SU-DHL-6 (cell line): ENCODE measurements around the gene XCL1.

ENCODE experiments used
- H2AFZ ChIP-seq: fragments of 200-600 bp; sonication (generic); 2 replicates; pipeline ENCODE4 v1.6.1; 2014; ENCODE audit warnings: low read depth, mild to moderate bottlenecking, moderate library complexity, mixed read lengths, antibody characterized with exemption, low read length; ENCODE audit not compliant: severe bottlenecking
- H3F3A ChIP-seq: fragments of 200-600 bp; shearing (Covaris generic); 2 replicates; pipeline ENCODE4 v1.6.0; 2016; ENCODE audit warnings: antibody characterized with exemption, mild to moderate bottlenecking; ENCODE audit not compliant: insufficient read depth
- H3K27ac ChIP-seq: fragments of 200-600 bp; sonication (generic); 2 replicates; pipeline ENCODE4 v1.5.1; 2016; ENCODE audit warnings: low read depth, mild to moderate bottlenecking, low read length, moderate library complexity, mixed read lengths
- H3K27me3 ChIP-seq: fragments of 200-600 bp; sonication (generic), shearing (Covaris generic); 2 replicates; pipeline ENCODE4 v1.6.0; 2014; ENCODE audit warnings: mild to moderate bottlenecking, low read length
- H3K36me3 ChIP-seq: fragments of 200-600 bp; sonication (generic); 2 replicates; pipeline ENCODE4 v1.6.1; 2014; ENCODE audit warnings: mild to moderate bottlenecking, low read length, mixed read lengths
- H3K4me2 ChIP-seq: fragments of 300-600, 200-600 bp; shearing (Covaris generic), sonication (generic); 2 replicates; pipeline ENCODE4 v1.6.0; 2014; ENCODE audit warnings: low read length, low read depth, mild to moderate bottlenecking; ENCODE audit not compliant: poor library complexity, severe bottlenecking
- H3K4me3 ChIP-seq: fragments of 200-600 bp; sonication (generic); 2 replicates; pipeline ENCODE4 v1.5.1; 2014; ENCODE audit warnings: antibody characterized with exemption, low read length, mild to moderate bottlenecking, mixed read lengths; ENCODE audit not compliant: insufficient read depth, poor library complexity, severe bottlenecking
- H3K79me2 ChIP-seq: fragments of 200-600 bp; sonication (generic); 2 replicates; pipeline ENCODE4 v1.6.1; 2014; ENCODE audit warnings: mild to moderate bottlenecking, low read length, moderate library complexity; ENCODE audit not compliant: insufficient read depth
- H3K9ac ChIP-seq: fragments of 200-600 bp; sonication (generic); 2 replicates; pipeline ENCODE4 v1.7.0; 2014; ENCODE audit warnings: mild to moderate bottlenecking, low read length
- H3K9me2 ChIP-seq: fragments of 200-600 bp; sonication (generic); replicated peaks from 2 replicates; pipeline ENCODE4 v1.6.1; 2014; ENCODE audit warnings: low read length; ENCODE audit not compliant: insufficient read depth
- H3K9me3 ChIP-seq: fragments of 200-600 bp; sonication (generic); 2 replicates; pipeline ENCODE4 v1.6.1; 2014; ENCODE audit warnings: low read length, mixed read lengths; ENCODE audit not compliant: insufficient read depth
- H4K20me1 ChIP-seq: fragments of 200-600 bp; sonication (generic); 2 replicates; pipeline ENCODE4 v1.6.1; 2014; ENCODE audit warnings: low read depth, mild to moderate bottlenecking, antibody characterized with exemption, low read length, moderate library complexity, mixed read lengths
- CTCF ChIP-seq: fragments of 200-600 bp; sonication (generic); IDR thresholded peaks from one replicate; pipeline ENCODE4 v1.5.1; 2017; ENCODE audit warnings: antibody characterized with exemption, mild to moderate bottlenecking, low read length, moderate library complexity; ENCODE audit not compliant: insufficient read depth, poor library complexity, severe bottlenecking
- EZH2phosphoT487 ChIP-seq: fragments of 200-600 bp; sonication (generic), shearing (Covaris generic); conservative IDR thresholded peaks from 2 replicates; pipeline ENCODE4 v1.6.1; 2018; ENCODE audit warnings: mild to moderate bottlenecking, antibody characterized with exemption, low read length, moderate library complexity, mixed read lengths

Gene XCL1

DNA sequence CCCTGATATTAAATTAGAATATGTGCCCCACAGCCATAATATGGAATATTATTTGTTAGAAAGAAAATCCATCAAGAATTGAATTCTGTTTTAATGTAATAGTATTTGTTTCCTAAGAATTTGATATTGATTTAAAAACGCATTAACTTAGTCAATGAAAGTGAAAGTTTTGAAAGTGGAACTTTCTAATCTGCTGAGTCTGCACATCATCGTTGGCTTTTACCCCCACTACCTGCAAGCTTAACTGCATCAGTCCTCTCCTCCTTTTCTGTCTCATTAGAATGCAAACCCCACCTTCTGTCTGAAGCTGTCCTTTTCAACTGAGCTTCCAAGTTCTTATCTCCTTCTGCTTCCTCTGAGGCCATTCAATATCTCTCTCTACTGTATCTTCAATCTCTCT, 42.5 kb downstream of the XCL1 start:
- H3K27me3 ChIP-seq, result no peaks in the 10 kb centered on the region
- no peaks in the 10 kb centered on the region for H3K36me3 ChIP-seq
- no peak overlapping the region for H2AFZ ChIP-seq
- H3K9me3 ChIP-seq, result no peaks in the 10 kb centered on the region
- no peak overlapping the region for H3K9ac ChIP-seq
- H4K20me1 ChIP-seq, result no peaks in the 10 kb centered on the region
- no peak overlapping the region for H3K4me2 ChIP-seq
- TF ChIP-seq CTCF (no peak), EZH2phosphoT487 (no peak)
- no peak overlapping the region for H3K4me3 ChIP-seq
- H3F3A ChIP-seq, result no peaks in the 10 kb centered on the region
- H3K9me2 ChIP-seq, result no peaks in the 10 kb centered on the region
- H3K27ac ChIP-seq, result no peak overlapping the region
- no peaks in the 10 kb centered on the region for H3K79me2 ChIP-seq

GRCh38 chr1:168621356-168621755, 45.0 kb downstream of the XCL1 start:
- H3K27ac ChIP-seq, result no peak overlapping the region
- no peaks in the 10 kb centered on the region for H3K27me3 ChIP-seq
- H4K20me1 ChIP-seq, result no peaks in the 10 kb centered on the region
- no peaks in the 10 kb centered on the region for H3K9me3 ChIP-seq
- TF ChIP-seq EZH2phosphoT487, result no peak
- no peak for TF ChIP-seq CTCF
- H3K4me2 ChIP-seq, result no peak overlapping the region
- no peaks in the 10 kb centered on the region for H3K9me2 ChIP-seq
- no peaks in the 10 kb centered on the region for H3K79me2 ChIP-seq
- no peaks in the 10 kb centered on the region for H3K36me3 ChIP-seq
- no peak overlapping the region for H2AFZ ChIP-seq
- H3K4me3 ChIP-seq, result no peak overlapping the region
- no peak overlapping the region for H3K9ac ChIP-seq
- H3F3A ChIP-seq, result no peaks in the 10 kb centered on the region

DNA sequence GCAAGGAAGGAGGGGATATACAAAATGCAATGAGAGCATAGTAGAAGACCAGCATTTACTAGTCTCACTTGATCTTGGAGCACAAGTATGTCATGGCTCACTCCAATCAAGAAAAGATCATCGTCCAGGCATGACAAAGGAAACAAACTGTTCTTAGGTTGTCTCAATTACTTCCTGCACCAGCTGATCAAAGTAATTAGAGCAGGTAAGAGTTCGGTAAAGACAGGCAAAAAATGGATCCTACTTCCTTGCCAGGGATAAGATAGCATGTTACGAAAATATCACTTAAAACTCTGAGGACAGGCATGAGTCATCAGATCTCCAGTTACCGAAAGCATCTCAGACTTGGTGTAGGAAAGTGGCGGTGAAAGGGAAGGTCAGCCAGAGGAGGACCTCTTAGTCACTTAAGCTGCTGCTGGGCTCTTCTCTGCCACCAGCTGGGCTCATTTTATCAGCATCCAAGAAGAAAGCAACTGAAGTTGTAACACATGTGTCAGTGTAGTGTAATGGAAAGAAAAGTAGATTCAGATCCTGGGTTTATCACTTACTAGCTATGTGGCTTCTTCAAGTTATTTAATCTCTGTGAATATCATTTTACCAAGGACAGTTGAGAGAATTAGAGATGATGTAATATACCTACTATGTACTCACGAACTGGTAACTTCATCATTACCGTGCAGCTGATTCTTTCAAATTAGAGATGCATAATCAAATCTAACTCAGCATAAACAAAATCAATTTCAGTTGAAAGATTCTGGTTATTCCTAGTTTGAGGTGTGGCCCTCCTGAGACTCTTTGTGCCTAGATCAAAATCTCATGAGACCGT, 46.8 kb downstream of the XCL1 start:
- no peak overlapping the region for H2AFZ ChIP-seq

GRCh38 chr1:168623831-168624230, 47.4 kb downstream of the XCL1 start:
- Histone ChIP-seq H3K27me3 (no peaks in the 10 kb centered on the region), H4K20me1 (no peaks in the 10 kb centered on the region), H3K36me3 (no peaks in the 10 kb centered on the region), H3K27ac (no peak overlapping the region), H2AFZ (no peak overlapping the region), H3K9me3 (no peaks in the 10 kb centered on the region), H3K79me2 (no peaks in the 10 kb centered on the region), H3K4me3 (no peak overlapping the region), H3K9ac (no peak overlapping the region), H3K9me2 (no peaks in the 10 kb centered on the region), H3K4me2 (no peak overlapping the region), H3F3A (no peaks in the 10 kb centered on the region)
- TF ChIP-seq CTCF (no peak), EZH2phosphoT487 (no peak)

More for the DNA sequence above, 46.8 kb downstream of the XCL1 start:
- no peak overlapping the region for H3K27ac ChIP-seq
- H3K9me2 ChIP-seq, result no peaks in the 10 kb centered on the region
- no peaks in the 10 kb centered on the region for H4K20me1 ChIP-seq
- no peaks in the 10 kb centered on the region for H3K36me3 ChIP-seq
- no peak for TF ChIP-seq EZH2phosphoT487
- H3K79me2 ChIP-seq, result no peaks in the 10 kb centered on the region
- no peak overlapping the region for H3K4me3 ChIP-seq
- no peak overlapping the region for H3K4me2 ChIP-seq
- no peaks in the 10 kb centered on the region for H3K9me3 ChIP-seq
- no peak overlapping the region for H3K9ac ChIP-seq
- no peaks in the 10 kb centered on the region for H3F3A ChIP-seq
- H3K27me3 ChIP-seq, result no peaks in the 10 kb centered on the region
